ENCODE data around the gene WWC2. TPM values are rescaled to one million over a fixed set of nuclear protein-coding genes. Genes with fewer than 3 reads are reported as not detected.

WWC2 gene
- total RNA-seq, 1 experiment from 2014 or later, result 82.8 TPM

GRCh38 chr4:183260491-183261151 is 161.6 kb downstream of the WWC2 start:
- H3K9me3 ChIP-seq (ENCODE audit: low read depth, low read length, poor library complexity, severe bottlenecking), result no peaks in the 10 kb centered on the region
- H3K36me3 ChIP-seq (ENCODE audit: insufficient read depth, low read length, poor library complexity, severe bottlenecking), result peaks cover 36% of the 10 kb centered on the region
- DNase-seq (ENCODE audit: low spot score), result no peak
- CTCF ChIA-PET, result no interaction called here
- H3K4me1 ChIP-seq (ENCODE audit: insufficient read depth, low read length, poor library complexity, severe bottlenecking), result peaks cover 26% of the 10 kb centered on the region
- intact Hi-C loops (cut with micrococcal nuclease; ENCODE audit: unreplicated experiment), result loop anchor here (5.0 kb wide), 2 partner anchors 453 to 783 kb away; no protein-coding TSS in a partner anchor
- H3K27ac ChIP-seq (ENCODE audit: low read depth, low read length, poor library complexity, severe bottlenecking), result no peak overlapping the region
- no peak for TF ChIP-seq EZH2 (IDR thresholded peaks at IDR 0.05; ENCODE audit: borderline replicate concordance, low read depth, low read length, poor library complexity, severe bottlenecking)
- no peak for TF ChIP-seq CTCF (conservative IDR thresholded peaks at IDR 0.05; ENCODE audit: low read depth, low read length)
- POLR2A ChIA-PET (ENCODE audit: low non-redundant PET), result no interaction called here
- no TSS peak for BruUV-seq (replicated peaks)
- H3K4me3 ChIP-seq (ENCODE audit: low read depth, low read length, poor library complexity, severe bottlenecking), result no peak overlapping the region
- no peaks in the 10 kb centered on the region for H3K27me3 ChIP-seq (replicated peaks; ENCODE audit: insufficient read depth, low read depth, low read length, poor library complexity)

GRCh38 chr4:183261953-183262775 is 163.1 kb downstream of the WWC2 start:
- BruUV-seq (replicated peaks), result no TSS peak
- ChIA-PET POLR2A (ENCODE audit: low non-redundant PET) (no interaction called here), CTCF (interaction anchor here (0.6 to 2.0 kb wide), 10 partner anchors 8 to 344 kb away, joined by 3 to 44 read pairs (median 4); no protein-coding TSS in a partner anchor)
- H3K4me3 ChIP-seq (ENCODE audit: low read depth, low read length, poor library complexity, severe bottlenecking), result no peak overlapping the region
- peaks cover 26% of the 10 kb centered on the region for H3K4me1 ChIP-seq (ENCODE audit: insufficient read depth, low read length, poor library complexity, severe bottlenecking)
- H3K27me3 ChIP-seq (replicated peaks; ENCODE audit: insufficient read depth, low read depth, low read length, poor library complexity), result no peaks in the 10 kb centered on the region
- TF ChIP-seq EZH2 (IDR thresholded peaks at IDR 0.05; ENCODE audit: borderline replicate concordance, low read depth, low read length, poor library complexity, severe bottlenecking) (no peak), CTCF (conservative IDR thresholded peaks at IDR 0.05; ENCODE audit: low read depth, low read length) (peak; percentile 78)
- H3K9me3 ChIP-seq (ENCODE audit: low read depth, low read length, poor library complexity, severe bottlenecking), result no peaks in the 10 kb centered on the region
- H3K36me3 ChIP-seq (ENCODE audit: insufficient read depth, low read length, poor library complexity, severe bottlenecking), result peaks cover 48% of the 10 kb centered on the region
- DNase-seq (ENCODE audit: low spot score), result peak; percentile 89
- no peak overlapping the region for H3K27ac ChIP-seq (ENCODE audit: low read depth, low read length, poor library complexity, severe bottlenecking)
- intact Hi-C loops (cut with micrococcal nuclease; ENCODE audit: unreplicated experiment), result loop anchor here (1.0 to 5.0 kb wide), 6 partner anchors 137 to 785 kb away; no protein-coding TSS in a partner anchor

GRCh38 chr4:183262776-183263100 is 163.7 kb downstream of the WWC2 start:
- H3K27me3 ChIP-seq (replicated peaks; ENCODE audit: insufficient read depth, low read depth, low read length, poor library complexity), result no peaks in the 10 kb centered on the region
- no TSS peak for BruUV-seq (replicated peaks)
- ChIA-PET POLR2A (ENCODE audit: low non-redundant PET) (no interaction called here), CTCF (interaction anchor here (0.6 to 2.0 kb wide), 9 partner anchors 8 to 345 kb away, joined by 3 to 44 read pairs (median 5); no protein-coding TSS in a partner anchor)
- H3K4me3 ChIP-seq (ENCODE audit: low read depth, low read length, poor library complexity, severe bottlenecking), result no peak overlapping the region
- TF ChIP-seq EZH2 (IDR thresholded peaks at IDR 0.05; ENCODE audit: borderline replicate concordance, low read depth, low read length, poor library complexity, severe bottlenecking) (no peak), CTCF (conservative IDR thresholded peaks at IDR 0.05; ENCODE audit: low read depth, low read length) (no peak)
- H3K27ac ChIP-seq (ENCODE audit: low read depth, low read length, poor library complexity, severe bottlenecking), result no peak overlapping the region
- intact Hi-C loops (cut with micrococcal nuclease; ENCODE audit: unreplicated experiment), result loop anchor here (1.0 to 5.0 kb wide), 6 partner anchors 136 to 785 kb away; no protein-coding TSS in a partner anchor
- H3K36me3 ChIP-seq (ENCODE audit: insufficient read depth, low read length, poor library complexity, severe bottlenecking), result peaks cover 51% of the 10 kb centered on the region
- peaks cover 26% of the 10 kb centered on the region for H3K4me1 ChIP-seq (ENCODE audit: insufficient read depth, low read length, poor library complexity, severe bottlenecking)
- no peak for DNase-seq (ENCODE audit: low spot score)
- no peaks in the 10 kb centered on the region for H3K9me3 ChIP-seq (ENCODE audit: low read depth, low read length, poor library complexity, severe bottlenecking)
